Natural killer cell (primary cell): ENCODE data around the gene RHOG. TPM values are rescaled to one million over a fixed set of nuclear protein-coding genes. Genes with fewer than 3 reads are reported as not detected.
A peak's percentile ranks its signal among the peaks of the same experiment; 100 is the strongest.

Experiments used
- ATAC-seq, 3 donors: fragments of 150-1000 bp in 2 of 3; fragments of 200-7000 bp in 1 of 3; cut with Tn5 transposase; 1 replicate in 1 of 3; 2 replicates in 2 of 3; pipeline ENCODE4 v1.10.0; 2021; ENCODE audit warnings: mild to moderate bottlenecking in 2 of 3, moderate library complexity in 2 of 3
- DNase-seq, 2 donors: peaks; one replicate each; pipeline versions ENCODE4 v3.0.0 to v3.0.0-alpha.2; 2013 to 2021; ENCODE audit warnings: mixed read lengths in 1 of 2
- H3K27ac ChIP-seq: one replicate; pipeline ENCODE4 v1.5.1; 2013; ENCODE audit warnings: mild to moderate bottlenecking, low read length
- H3K27me3 ChIP-seq: one replicate; pipeline ENCODE4 v1.6.1; 2013; ENCODE audit warnings: low read length; ENCODE audit not compliant: control insufficient read depth, insufficient read depth
- H3K36me3 ChIP-seq: one replicate; pipeline ENCODE4 v1.6.1; 2013; ENCODE audit warnings: low read length; ENCODE audit not compliant: control insufficient read depth, insufficient read depth
- H3K4me1 ChIP-seq: one replicate; pipeline ENCODE4 v1.6.1; 2013; ENCODE audit warnings: low read length; ENCODE audit not compliant: control insufficient read depth, insufficient read depth
- H3K4me3 ChIP-seq: one replicate; pipeline ENCODE4 v1.5.1; 2013; ENCODE audit warnings: low read length
- H3K9me3 ChIP-seq: one replicate; pipeline ENCODE4 v1.6.1; 2013; ENCODE audit warnings: low read length; ENCODE audit not compliant: control insufficient read depth, insufficient read depth
- H3K27ac Mint-ChIP-seq, 2 donors: one replicate each; pipeline ENCODE4 v1.8.0; 2022; ENCODE audit warnings: mild to moderate bottlenecking in 2 of 2, mixed read lengths in 2 of 2, moderate library complexity in 1 of 2
- H3K27me3 Mint-ChIP-seq, 2 donors: one replicate each; pipeline ENCODE4 v1.8.0; 2022; ENCODE audit warnings: low read depth in 2 of 2, mixed read lengths in 2 of 2
- H3K36me3 Mint-ChIP-seq: one replicate; pipeline ENCODE4 v1.8.0; 2022; ENCODE audit warnings: mixed read lengths
- H3K4me1 Mint-ChIP-seq, 2 donors: one replicate each; pipeline ENCODE4 v1.8.0; 2022; ENCODE audit warnings: mixed read lengths in 2 of 2
- H3K4me3 Mint-ChIP-seq: one replicate; pipeline ENCODE4 v1.8.0; 2022; ENCODE audit warnings: mild to moderate bottlenecking, moderate library complexity, mixed read lengths
- H3K9me3 Mint-ChIP-seq, 2 donors: one replicate each; pipeline ENCODE4 v1.8.0; 2022; ENCODE audit warnings: mixed read lengths in 2 of 2
- CTCF ChIP-seq: fragments of 200-600 bp; IDR thresholded peaks from one replicate; pipeline ENCODE4 v1.8.0; 2022; ENCODE audit warnings: antibody characterized with exemption
- WGBS: methylation state at CpG from one replicate; pipeline ENCODE4 v1.1.7; 2013; ENCODE audit warnings: missing lambda C conversion rate; ENCODE audit not compliant: insufficient coverage; 5-methylcytosine and 5-hydroxymethylcytosine counted together
- intact Hi-C: fragments of 100-400 bp; cut with micrococcal nuclease; formaldehyde crosslinking; loops from one replicate; pipeline ENCODE4 v1.14.2; 2022
- total RNA-seq, 4 donors: library from RNA; stranded (reverse); fragments of 120-200 nt in 1 of 4; gene quantifications; one replicate each; pipeline versions ENCODE4 v1.2.3 to v1.2.4, GENCODE V29; 2013 to 2022

RHOG gene
- total RNA-seq, 3 donors from 2014 or later (not counting 1 experiment from before 2014, with no cell fraction given), result 114 to 145 (median 137) TPM

- DNase-seq, result no peak
- H3K36me3 Mint-ChIP-seq, result peaks cover 8% of the 10 kb centered on the region
- peaks cover 37 to 49% of the 10 kb centered on the region in 2 donors for H3K4me1 Mint-ChIP-seq
- ATAC-seq, result no peak
- Histone ChIP-seq H3K36me3 (peaks cover 17% of the 10 kb centered on the region), H3K27me3 (no peaks in the 10 kb centered on the region), H3K9me3 (no peaks in the 10 kb centered on the region), H3K4me3 (no peak overlapping the region), H3K27ac (no peak overlapping the region), H3K4me1 (peaks cover 14% of the 10 kb centered on the region)
- WGBS, result 92% methylated on average over 5 of the region's 5 CpGs
- intact Hi-C loops, result no loop called here
- no peaks in the 10 kb centered on the region for H3K9me3 Mint-ChIP-seq
- H3K27ac Mint-ChIP-seq, result peak overlapping the region in 1 of 2 donors; percentile 57
- no peak overlapping the region for H3K4me3 Mint-ChIP-seq
- TF ChIP-seq CTCF, result no peak
- H3K27me3 Mint-ChIP-seq, result no peaks in the 10 kb centered on the region
Measured at GRCh38 chr11:3782963-3783362, 57.8 kb downstream of the RHOG start.

GRCh38 chr11:3781423-3781822 lies 59.3 kb downstream of the RHOG start:
- Mint-ChIP-seq H3K27ac (peak overlapping the region; percentile 48 to 68), H3K9me3 (no peaks in the 10 kb centered on the region), H3K4me3 (no peak overlapping the region), H3K27me3 (no peaks in the 10 kb centered on the region), H3K36me3 (peaks cover 8% of the 10 kb centered on the region), H3K4me1 (peaks cover 26 to 35% of the 10 kb centered on the region in 2 donors)
- intact Hi-C loops, result no loop called here
- Histone ChIP-seq H3K4me3 (no peak overlapping the region), H3K27ac (no peak overlapping the region), H3K36me3 (peaks cover 28% of the 10 kb centered on the region), H3K9me3 (no peaks in the 10 kb centered on the region), H3K4me1 (peaks cover 14% of the 10 kb centered on the region), H3K27me3 (no peaks in the 10 kb centered on the region)
- no peak for TF ChIP-seq CTCF
- WGBS, result no CpG with 5 or more reads among the region's 2 CpGs
- no peak for ATAC-seq
- no peak for DNase-seq

Other genes starting within 250 kb of the RHOG start
- not detected for gene ART5, start 199.0 kb downstream of the RHOG start, total RNA-seq
- gene ART1, start 195.8 kb downstream of the RHOG start, total RNA-seq, result not detected
- under 1 TPM; 0.36 to 0.60 (median 0.45) TPM for gene CHRNA10, start 169.6 kb downstream of the RHOG start, total RNA-seq
- gene NUP98, start 43.4 kb downstream of the RHOG start, total RNA-seq, result 100 to 1,000 TPM in 1 of 3 donors, 10 to 100 TPM in 2; 88.5 to 103 (median 92.8) TPM
- gene PGAP2, start 32.4 kb downstream of the RHOG start, total RNA-seq, result 10 to 100 TPM in 1 of 3 donors, 1 to 10 TPM in 2; 9.5 to 17.5 (median 9.8) TPM
- 100 to 1,000 TPM; 171 to 187 (median 175) TPM for gene STIM1, start 14.7 kb upstream of the RHOG start, total RNA-seq